H9 (cell line): ENCODE results near the gene SNRNP48. TPM values are rescaled to one million over a fixed set of nuclear protein-coding genes. Genes with fewer than 3 reads are reported as not detected.

ENCODE experiments used
- DNase-seq: peaks from one replicate; pipeline ENCODE4 v3.0.0-alpha.2; 2017
- H2AFZ ChIP-seq: one replicate; pipeline ENCODE4 v1.6.1; 2013; ENCODE audit warnings: mild to moderate bottlenecking, low read length, control low read depth, moderate library complexity
- H2AK5ac ChIP-seq: 2 replicates; pipeline ENCODE4 v1.6.1; 2013; ENCODE audit warnings: low read length, control low read depth, mixed read lengths; ENCODE audit not compliant: insufficient read length
- H2BK120ac ChIP-seq: one replicate; pipeline ENCODE4 v1.6.1; 2013; ENCODE audit warnings: low read depth, mild to moderate bottlenecking, low read length, control low read depth, inconsistent platforms; ENCODE audit not compliant: poor library complexity, severe bottlenecking
- H2BK12ac ChIP-seq: 2 replicates; pipeline ENCODE4 v1.6.1; 2013; ENCODE audit warnings: low read length, control low read depth, mixed read lengths, low read depth; ENCODE audit not compliant: insufficient read length
- H2BK15ac ChIP-seq: 2 replicates; pipeline ENCODE4 v1.6.1; 2013; ENCODE audit warnings: low read depth, low read length, control low read depth
- H2BK20ac ChIP-seq: one replicate; pipeline ENCODE4 v1.6.1; 2013; ENCODE audit warnings: low read depth, mild to moderate bottlenecking, low read length, control low read depth, inconsistent platforms; ENCODE audit not compliant: poor library complexity, severe bottlenecking
- H2BK5ac ChIP-seq: 2 replicates; pipeline ENCODE4 v1.6.1; 2013; ENCODE audit warnings: low read length, control low read depth, mixed read lengths; ENCODE audit not compliant: insufficient read length
- H3K14ac ChIP-seq: 2 replicates; pipeline ENCODE4 v1.6.1; 2013; ENCODE audit warnings: low read length, control low read depth; ENCODE audit not compliant: insufficient read depth
- H3K18ac ChIP-seq: 2 replicates; pipeline ENCODE4 v1.6.1; 2013; ENCODE audit warnings: low read depth, mild to moderate bottlenecking, mixed read lengths, low read length, control low read depth; ENCODE audit not compliant: insufficient read length
- H3K23ac ChIP-seq: 2 replicates; pipeline ENCODE4 v1.6.1; 2013; ENCODE audit warnings: low read length, control low read depth, mixed read lengths, low read depth; ENCODE audit not compliant: insufficient read length
- H3K23me2 ChIP-seq: 2 replicates; pipeline ENCODE4 v1.6.1; 2013; ENCODE audit warnings: low read depth, mild to moderate bottlenecking, mixed read lengths, low read length, control low read depth; ENCODE audit not compliant: insufficient read length, poor library complexity, severe bottlenecking
- H3K27ac ChIP-seq: 2 replicates; pipeline ENCODE4 v1.5.1; 2013; ENCODE audit warnings: low read length, control low read depth, mixed read lengths, low read depth; ENCODE audit not compliant: insufficient read length
- H3K27me3 ChIP-seq: 2 replicates; pipeline ENCODE4 v1.6.1; 2013; ENCODE audit warnings: low read length, control low read depth, inconsistent platforms; ENCODE audit not compliant: insufficient read depth
- H3K4ac ChIP-seq: 2 replicates; pipeline ENCODE4 v1.6.1; 2013; ENCODE audit warnings: low read depth, mild to moderate bottlenecking, control low read depth, inconsistent platforms, low read length, moderate library complexity
- H3K4me1 ChIP-seq: 2 replicates; pipeline ENCODE4 v1.6.1; 2013; ENCODE audit warnings: low read length, control low read depth, inconsistent platforms; ENCODE audit not compliant: insufficient read depth
- H3K4me2 ChIP-seq: 2 replicates; pipeline ENCODE4 v1.6.1; 2013; ENCODE audit warnings: low read length, control low read depth, mixed read lengths; ENCODE audit not compliant: insufficient read length, insufficient read depth
- H3K56ac ChIP-seq: 2 replicates; pipeline ENCODE4 v1.6.1; 2013; ENCODE audit warnings: low read depth, mild to moderate bottlenecking, mixed read lengths, low read length, control low read depth; ENCODE audit not compliant: insufficient read length
- H3K79me1 ChIP-seq: 2 replicates; pipeline ENCODE4 v1.6.1; 2013; ENCODE audit warnings: low read depth, mild to moderate bottlenecking, moderate library complexity, low read length, control low read depth, inconsistent platforms; ENCODE audit not compliant: insufficient read depth, poor library complexity, severe bottlenecking
- H3K79me2 ChIP-seq: 2 replicates; pipeline ENCODE4 v1.6.1; 2013; ENCODE audit warnings: low read length, control low read depth, inconsistent platforms; ENCODE audit not compliant: insufficient read depth
- H3K9ac ChIP-seq: 2 replicates; pipeline ENCODE4 v1.6.1; 2013; ENCODE audit warnings: low read length, control low read depth, mixed read lengths; ENCODE audit not compliant: insufficient read length; ENCODE audit errors: extremely low read depth
- H3K9me3 ChIP-seq: one replicate; pipeline ENCODE4 v1.6.1; 2013; ENCODE audit warnings: low read depth, low read length, inconsistent platforms; ENCODE audit not compliant: control insufficient read depth
- H3T11ph ChIP-seq: one replicate; pipeline ENCODE4 v1.6.1; 2013; ENCODE audit warnings: mild to moderate bottlenecking, low read length, control low read depth, inconsistent platforms
- H4K20me1 ChIP-seq: one replicate; pipeline ENCODE4 v1.6.1; 2013; ENCODE audit not compliant: control insufficient read depth, insufficient read length, insufficient read depth
- H4K5ac ChIP-seq: 2 replicates; pipeline ENCODE4 v1.6.1; 2013; ENCODE audit warnings: low read depth, mild to moderate bottlenecking, mixed read lengths, low read length, control low read depth; ENCODE audit not compliant: insufficient read length
- H4K8ac ChIP-seq: replicated peaks from 2 replicates; pipeline ENCODE4 v1.6.1; 2013; ENCODE audit warnings: low read length, control low read depth, mixed read lengths, low read depth; ENCODE audit not compliant: insufficient read length
- H4K91ac ChIP-seq: 2 replicates; pipeline ENCODE4 v1.6.1; 2013; ENCODE audit warnings: low read depth, mild to moderate bottlenecking, moderate library complexity, mixed read lengths, low read length, control low read depth; ENCODE audit not compliant: insufficient read length
- H3K27ac Mint-ChIP-seq, 3 experiments: 2 replicates in 2 of 3; 3 replicates in 1 of 3; pipeline ENCODE4 v1.8.0; 2020 to 2021; ENCODE audit warnings: mixed read lengths in 3 of 3, mild to moderate bottlenecking in 1 of 3, moderate library complexity in 1 of 3
- H3K27me3 Mint-ChIP-seq: 2 replicates; pipeline ENCODE4 v1.8.0; 2021; ENCODE audit warnings: low read depth, mild to moderate bottlenecking, moderate library complexity, mixed read lengths
- H3K36me3 Mint-ChIP-seq, 3 experiments: 2 replicates in 2 of 3; 3 replicates in 1 of 3; pipeline ENCODE4 v1.8.0; 2020 to 2021; ENCODE audit warnings: low read depth in 3 of 3, mixed read lengths in 3 of 3; ENCODE audit not compliant: insufficient read depth in 1 of 3
- H3K4me1 Mint-ChIP-seq, 2 experiments: 2 replicates each; pipeline ENCODE4 v1.8.0; 2020; ENCODE audit warnings: mixed read lengths in 2 of 2
- H3K4me3 Mint-ChIP-seq, 2 experiments: 2 replicates in 1 of 2; 3 replicates in 1 of 2; pipeline ENCODE4 v1.8.0; 2020 to 2021; ENCODE audit warnings: mild to moderate bottlenecking in 2 of 2, mixed read lengths in 2 of 2, moderate library complexity in 1 of 2
- H3K9me3 Mint-ChIP-seq, 2 experiments: 2 replicates in 1 of 2; 3 replicates in 1 of 2; pipeline ENCODE4 v1.8.0; 2020; ENCODE audit warnings: mild to moderate bottlenecking in 2 of 2, mixed read lengths in 2 of 2, moderate library complexity in 1 of 2
- CTCF ChIP-seq: fragments of 200-600 bp; sonication (generic); conservative IDR thresholded peaks from 3 replicates; pipeline ENCODE4 v1.8.0; 2021; ENCODE audit warnings: antibody characterized with exemption, mild to moderate bottlenecking
- WGBS: extraction: QIAGEN DNeasy Blood & Tissue Kit; methylation state at CpG from one replicate; pipeline ENCODE4 v1.1.7; 2013; ENCODE audit warnings: missing lambda C conversion rate, low lambda C conversion rate, mixed read lengths; ENCODE audit not compliant: insufficient read length; ENCODE audit errors: extremely low coverage; 5-methylcytosine and 5-hydroxymethylcytosine counted together
- total RNA-seq: library from RNA; stranded (reverse); gene quantifications from 2 replicates; pipeline ENCODE4 v1.2.1, GENCODE V29; 2021

The SNRNP48 gene
- total RNA-seq, 1 experiment from 2014 or later = 16.9 TPM

GRCh38 chr6:7628909-7629308 is 38.9 kb downstream of the SNRNP48 start:
- Histone ChIP-seq H2BK120ac (no peak overlapping the region), H3T11ph (no peak overlapping the region), H2BK20ac (no peak overlapping the region), H3K79me2 (no peaks in the 10 kb centered on the region), H2AK5ac (no peak overlapping the region), H3K4me2 (no peak overlapping the region), H2BK5ac (no peak overlapping the region), H2BK12ac (no peak overlapping the region), H3K79me1 (no peaks in the 10 kb centered on the region), H3K23ac (no peak overlapping the region), H3K27ac (no peak overlapping the region), H3K9me3 (no peaks in the 10 kb centered on the region), H4K8ac (no peak overlapping the region), H3K27me3 (no peaks in the 10 kb centered on the region), H3K9ac (no peak overlapping the region), H3K56ac (no peak overlapping the region), H3K4ac (no peak overlapping the region), H4K91ac (no peak overlapping the region), H3K18ac (no peak overlapping the region), H3K4me1 (no peaks in the 10 kb centered on the region; the same call in 1 of the 2 replicates), H3K14ac (no peak overlapping the region), H2AFZ (no peak overlapping the region), H2BK15ac (no peak overlapping the region), H4K20me1 (no peaks in the 10 kb centered on the region), H3K23me2 (no peaks in the 10 kb centered on the region), H4K5ac (no peak overlapping the region)
- WGBS = no CpG with 5 or more reads among the region's 11 CpGs
- H3K4me1 Mint-ChIP-seq = peaks cover 17% of the 10 kb centered on the region in 2 experiments
- H3K9me3 Mint-ChIP-seq = no peaks in the 10 kb centered on the region
- no peaks in the 10 kb centered on the region for H3K36me3 Mint-ChIP-seq
- TF ChIP-seq CTCF = no peak
- H3K4me3 Mint-ChIP-seq = no peak overlapping the region
- H3K27ac Mint-ChIP-seq = no peak overlapping the region
- H3K27me3 Mint-ChIP-seq = peaks cover 6% of the 10 kb centered on the region
- no peak for DNase-seq
